Uterus (tissue), 4 donors: ENCODE data around the gene TIPARP. TPM values are rescaled to one million over a fixed set of nuclear protein-coding genes. Genes with fewer than 3 reads are reported as not detected.

Experiments used
- DNase-seq, 2 donors: peaks; one replicate each; pipeline ENCODE4 v3.0.0-alpha.2; 2019 to 2020
- H3K27ac ChIP-seq, 2 donors: fragments of 200-600 bp; sonication (generic); 1 replicate in 1 of 2; 2 replicates in 1 of 2; pipeline ENCODE4 v1.5.1; 2016 to 2018
- H3K27me3 ChIP-seq, 2 donors: fragments of 200-600 bp; sonication (generic); one replicate each; pipeline ENCODE4 v1.5.1; 2018 to 2019; ENCODE audit warnings: control low read depth in 1 of 2
- H3K36me3 ChIP-seq, 2 donors: fragments of 200-600 bp; sonication (generic); one replicate each; pipeline ENCODE4 v1.5.1; 2019; ENCODE audit warnings: control low read depth in 1 of 2
- H3K4me1 ChIP-seq, 2 donors: fragments of 200-600 bp; sonication (generic); one replicate each; pipeline ENCODE4 v1.5.1; 2018 to 2019; ENCODE audit warnings: control low read depth in 1 of 2
- H3K4me3 ChIP-seq, 2 donors: fragments of 200-600 bp; sonication (generic); 1 replicate in 1 of 2; 2 replicates in 1 of 2; pipeline ENCODE4 v1.5.1; 2018 to 2019; ENCODE audit warnings: mild to moderate bottlenecking in 1 of 2
- H3K9me3 ChIP-seq, 2 donors: fragments of 200-600 bp; sonication (generic); one replicate each; pipeline ENCODE4 v1.5.1; 2019; ENCODE audit warnings: control low read depth in 1 of 2
- CTCF ChIP-seq, 4 experiments: fragments of 200-600 bp in 2 of 4; fragments of 450-650 bp in 2 of 4; sonication (generic) in 2 of 4; IDR thresholded peaks; one replicate each; pipeline ENCODE4 v1.5.1; 2016 to 2019; ENCODE audit warnings: antibody characterized with exemption in 4 of 4, mild to moderate bottlenecking in 2 of 4, moderate library complexity in 1 of 4
- POLR2A ChIP-seq, 2 donors: fragments of 450-650 bp; IDR thresholded peaks; one replicate each; pipeline ENCODE4 v1.6.1; 2016; ENCODE audit warnings: antibody characterized with exemption in 2 of 2, mild to moderate bottlenecking in 1 of 2, moderate library complexity in 1 of 2
- intact Hi-C: fragments of 100-400 bp; cut with DNase I; formaldehyde crosslinking; loops from one replicate; pipeline ENCODE4 v1.15.1; 2023; ENCODE audit warnings: low total_unique reads
- total RNA-seq, 4 donors: library from RNA; depleted of rRNA in 3 of 4; stranded (reverse); fragments of >200 nt in 3 of 4; gene quantifications; one replicate each; pipeline versions ENCODE4 v1.1.0 to v1.2.4, GENCODE V29; 2014 to 2023
- donor health status: DM: yes; HTN: yes; CAD: no.

TIPARP gene
- total RNA-seq, 4 donors from 2014 or later = 17.9 to 58.5 (median 52.5) TPM

DNA sequence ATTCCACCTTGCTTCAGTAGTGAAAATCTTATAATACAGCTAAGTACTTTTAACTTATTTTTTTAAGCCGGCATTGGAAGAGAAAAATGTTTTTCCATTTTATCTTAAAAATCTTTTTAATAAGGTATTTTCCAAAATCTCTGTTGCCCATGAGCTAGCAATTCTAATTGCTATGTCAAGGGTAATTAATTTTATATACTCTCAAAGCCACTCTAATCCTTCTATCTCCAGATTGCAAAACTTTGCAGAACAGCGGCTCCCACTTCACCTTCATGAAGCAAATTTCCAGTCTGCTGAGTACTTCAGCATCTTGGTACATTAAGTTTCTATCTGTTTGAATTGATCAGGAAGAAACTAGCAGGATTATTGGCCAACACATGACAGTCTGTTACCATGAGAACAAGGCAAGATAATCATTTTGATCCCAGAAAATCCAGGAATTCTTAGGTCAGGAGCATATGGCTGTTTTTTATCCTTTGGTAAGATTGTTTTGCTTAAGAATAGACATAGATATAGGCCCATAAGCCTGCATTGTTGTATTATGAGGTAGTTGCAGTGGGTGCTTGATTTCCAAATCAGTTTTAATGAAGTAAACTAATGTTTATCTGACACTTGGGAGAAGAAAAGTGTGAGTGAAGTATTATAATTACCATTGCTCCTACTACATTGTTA is 6.0 kb downstream of the TIPARP start:
- DNase-seq = no peak
- TF ChIP-seq CTCF (IDR thresholded peaks at IDR 0.05) = no peak
- TF ChIP-seq POLR2A (IDR thresholded peaks at IDR 0.05) = no peak
- no peaks in the 10 kb centered on the region for H3K36me3 ChIP-seq
- no peaks in the 10 kb centered on the region for H3K9me3 ChIP-seq
- H3K4me3 ChIP-seq = no peak overlapping the region
- H3K4me1 ChIP-seq = peaks cover 7 to 27% of the 10 kb centered on the region in 2 donors
- intact Hi-C loops = no loop called here
- H3K27me3 ChIP-seq = no peaks in the 10 kb centered on the region
- H3K27ac ChIP-seq = peak overlapping the region; percentile 8 to 55

GRCh38 chr3:156681002-156681401 is 6.6 kb downstream of the TIPARP start:
- TF ChIP-seq POLR2A (IDR thresholded peaks at IDR 0.05) (no peak), CTCF (IDR thresholded peaks at IDR 0.05) (no peak)
- Histone ChIP-seq H3K4me1 (peaks cover 7 to 31% of the 10 kb centered on the region in 2 donors), H3K27me3 (no peaks in the 10 kb centered on the region), H3K27ac (peak overlapping the region; percentile 8 to 55), H3K9me3 (no peaks in the 10 kb centered on the region), H3K36me3 (no peaks in the 10 kb centered on the region), H3K4me3 (no peak overlapping the region)
- DNase-seq = peak; percentile 49 to 53
- intact Hi-C loops = no loop called here

- TF ChIP-seq POLR2A (IDR thresholded peaks at IDR 0.05) (no peak), CTCF (IDR thresholded peaks at IDR 0.05) (no peak)
- no peak overlapping the region for H3K4me3 ChIP-seq
- intact Hi-C loops = no loop called here
- H3K36me3 ChIP-seq = no peaks in the 10 kb centered on the region
- peaks cover 3 to 35% of the 10 kb centered on the region in 2 donors for H3K4me1 ChIP-seq
- no peaks in the 10 kb centered on the region for H3K9me3 ChIP-seq
- H3K27ac ChIP-seq = no peak overlapping the region
- no peak for DNase-seq
- no peaks in the 10 kb centered on the region for H3K27me3 ChIP-seq
Observed at GRCh38 chr3:156682501-156682900, 8.1 kb downstream of the TIPARP start.

DNA sequence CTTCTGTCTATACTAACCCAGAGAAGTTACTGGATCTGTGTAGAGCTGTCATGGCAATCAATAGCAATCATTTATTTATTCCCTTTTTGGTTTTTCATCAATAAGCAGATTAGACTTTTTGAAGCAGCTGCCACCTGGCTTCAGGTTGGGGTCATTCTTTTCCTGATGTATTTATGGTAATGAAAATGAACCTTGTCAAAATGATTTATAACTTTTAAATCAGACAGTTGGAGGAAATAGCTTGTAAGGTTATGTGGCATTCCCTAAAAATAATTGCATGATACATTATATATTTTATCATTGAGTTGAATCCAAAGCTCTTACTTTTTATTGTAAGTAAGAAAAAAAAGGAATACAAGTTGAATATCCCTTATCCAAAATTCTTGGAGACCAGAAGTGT is 8.6 kb downstream of the TIPARP start:
- H3K4me3 ChIP-seq = no peak overlapping the region
- H3K9me3 ChIP-seq = no peaks in the 10 kb centered on the region
- no peak for DNase-seq
- no peak for TF ChIP-seq POLR2A (IDR thresholded peaks at IDR 0.05)
- no peak for TF ChIP-seq CTCF (IDR thresholded peaks at IDR 0.05)
- no peaks in the 10 kb centered on the region for H3K36me3 ChIP-seq
- H3K27ac ChIP-seq = no peak overlapping the region
- H3K27me3 ChIP-seq = no peaks in the 10 kb centered on the region
- intact Hi-C loops = no loop called here
- H3K4me1 ChIP-seq = peaks cover 3 to 35% of the 10 kb centered on the region in 2 donors

GRCh38 chr3:156685198-156685597 is 10.8 kb downstream of the TIPARP start:
- intact Hi-C loops = no loop called here

More at GRCh38 chr3:156685198-156685597, 10.8 kb downstream of the TIPARP start:
- H3K27me3 ChIP-seq = no peaks in the 10 kb centered on the region
- H3K9me3 ChIP-seq = no peaks in the 10 kb centered on the region
- H3K36me3 ChIP-seq = no peaks in the 10 kb centered on the region
- no peak overlapping the region for H3K4me3 ChIP-seq
- DNase-seq = no peak
- TF ChIP-seq POLR2A (IDR thresholded peaks at IDR 0.05) = no peak
- H3K4me1 ChIP-seq = peaks cover 3 to 34% of the 10 kb centered on the region in 2 donors
- no peak overlapping the region for H3K27ac ChIP-seq
